ENCODE results near the gene PTPRN2. TPM values are rescaled to one million over a fixed set of nuclear protein-coding genes. Genes with fewer than 3 reads are reported as not detected.

The PTPRN2 gene
- total RNA-seq, 1 donor from 2014 or later, result 32.2 TPM

DNA sequence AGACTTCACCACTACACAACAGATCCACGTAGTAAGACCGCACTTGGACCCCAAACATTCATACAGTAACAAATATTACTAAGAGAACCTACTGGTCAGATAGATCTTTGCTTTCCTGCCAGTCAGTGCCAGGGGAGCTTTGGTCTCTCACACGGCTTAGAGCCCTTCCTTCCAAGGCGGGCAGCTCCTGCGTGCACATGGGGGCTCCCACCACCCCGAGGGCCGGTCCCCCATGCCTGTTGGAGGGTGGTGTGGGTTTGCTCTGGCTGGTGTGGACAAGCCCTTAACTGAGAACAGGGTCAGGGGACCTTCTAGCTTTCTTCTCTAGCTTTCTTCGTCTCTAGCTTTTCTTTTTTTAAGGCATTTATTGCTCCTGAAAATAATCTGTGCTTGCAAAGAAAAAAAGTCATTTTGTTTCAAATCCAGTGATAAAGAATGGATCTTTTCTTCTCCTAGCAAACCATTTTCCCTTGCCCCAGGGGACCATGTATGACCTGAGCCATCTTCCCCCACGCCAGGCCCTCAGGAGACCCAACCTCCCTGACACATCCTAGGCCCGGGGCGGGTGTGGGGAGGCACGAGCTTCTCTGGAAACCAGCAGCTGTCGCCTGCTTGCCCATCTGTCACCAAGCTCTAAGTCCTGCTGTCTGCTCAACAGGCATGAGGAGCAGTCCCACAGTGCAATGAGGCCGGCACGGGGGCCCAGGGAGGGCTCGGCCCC is 591.1 kb downstream of the PTPRN2 start:
- no peak overlapping the region for H3K27ac Mint-ChIP-seq (ENCODE audit: unreplicated experiment)
- DNase-seq (ENCODE audit: low read depth, low spot score), result peak; percentile 26
- no peaks in the 10 kb centered on the region for H3K9me3 Mint-ChIP-seq
- H3K4me1 Mint-ChIP-seq, result peaks cover 15% of the 10 kb centered on the region
- no peaks in the 10 kb centered on the region for H3K36me3 Mint-ChIP-seq (ENCODE audit: low read depth)
- no peak overlapping the region for H3K4me3 Mint-ChIP-seq
- H3K27me3 Mint-ChIP-seq (ENCODE audit: low read depth), result no peaks in the 10 kb centered on the region
- TF ChIP-seq, protein P1, sequence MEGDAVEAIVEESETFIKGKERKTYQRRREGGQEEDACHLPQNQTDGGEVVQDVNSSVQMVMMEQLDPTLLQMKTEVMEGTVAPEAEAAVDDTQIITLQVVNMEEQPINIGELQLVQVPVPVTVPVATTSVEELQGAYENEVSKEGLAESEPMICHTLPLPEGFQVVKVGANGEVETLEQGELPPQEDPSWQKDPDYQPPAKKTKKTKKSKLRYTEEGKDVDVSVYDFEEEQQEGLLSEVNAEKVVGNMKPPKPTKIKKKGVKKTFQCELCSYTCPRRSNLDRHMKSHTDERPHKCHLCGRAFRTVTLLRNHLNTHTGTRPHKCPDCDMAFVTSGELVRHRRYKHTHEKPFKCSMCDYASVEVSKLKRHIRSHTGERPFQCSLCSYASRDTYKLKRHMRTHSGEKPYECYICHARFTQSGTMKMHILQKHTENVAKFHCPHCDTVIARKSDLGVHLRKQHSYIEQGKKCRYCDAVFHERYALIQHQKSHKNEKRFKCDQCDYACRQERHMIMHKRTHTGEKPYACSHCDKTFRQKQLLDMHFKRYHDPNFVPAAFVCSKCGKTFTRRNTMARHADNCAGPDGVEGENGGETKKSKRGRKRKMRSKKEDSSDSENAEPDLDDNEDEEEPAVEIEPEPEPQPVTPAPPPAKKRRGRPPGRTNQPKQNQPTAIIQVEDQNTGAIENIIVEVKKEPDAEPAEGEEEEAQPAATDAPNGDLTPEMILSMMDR (conservative IDR thresholded peaks at IDR 0.05), result no peak

DNA sequence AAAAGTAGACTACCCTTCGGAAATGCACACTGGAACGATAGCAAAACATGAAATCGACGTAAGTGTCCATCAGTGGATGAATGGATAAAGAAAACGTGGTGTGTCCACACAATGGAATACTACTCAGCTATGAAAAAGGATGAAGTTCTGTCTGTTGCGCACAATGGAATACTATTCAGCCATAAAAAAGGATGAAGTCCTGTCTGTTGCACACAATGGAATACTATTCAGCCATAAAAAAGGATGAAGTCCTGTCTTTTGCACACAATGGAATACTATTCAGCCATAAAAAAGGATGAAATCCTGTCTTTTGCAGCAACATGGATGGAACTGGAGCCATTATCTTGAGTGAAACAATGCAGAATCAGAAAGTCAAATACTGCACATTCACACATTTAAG is 591.8 kb downstream of the PTPRN2 start:
- Mint-ChIP-seq H3K27ac (ENCODE audit: unreplicated experiment) (no peak overlapping the region), H3K27me3 (ENCODE audit: low read depth) (no peaks in the 10 kb centered on the region), H3K36me3 (ENCODE audit: low read depth) (no peaks in the 10 kb centered on the region), H3K4me3 (no peak overlapping the region), H3K4me1 (peaks cover 15% of the 10 kb centered on the region), H3K9me3 (no peaks in the 10 kb centered on the region)
- TF ChIP-seq, protein P1 (conservative IDR thresholded peaks at IDR 0.05), result no peak
- no peak for DNase-seq (ENCODE audit: low read depth, low spot score)

DNA sequence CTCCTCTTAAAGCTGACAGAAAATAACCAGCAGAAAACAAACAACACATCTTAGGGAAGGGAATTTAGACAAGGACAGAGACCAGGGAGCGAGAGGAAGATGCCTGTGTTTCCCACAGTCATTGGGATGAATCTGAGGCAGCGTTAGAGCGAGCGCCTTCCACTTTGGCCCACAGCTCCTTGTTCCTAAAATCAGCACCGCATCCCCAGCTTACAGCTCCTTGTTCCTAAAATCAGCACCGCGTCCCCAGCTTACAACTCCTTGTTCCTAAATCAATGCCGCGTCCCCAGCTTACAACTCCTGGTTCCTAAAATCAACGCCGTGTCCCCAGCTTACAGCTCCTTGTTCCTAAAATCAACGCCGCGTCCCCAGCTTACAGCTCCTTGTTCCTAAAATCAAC is 593.3 kb downstream of the PTPRN2 start:
- Mint-ChIP-seq H3K9me3 (no peaks in the 10 kb centered on the region), H3K27me3 (ENCODE audit: low read depth) (no peaks in the 10 kb centered on the region), H3K36me3 (ENCODE audit: low read depth) (no peaks in the 10 kb centered on the region), H3K4me1 (peaks cover 19% of the 10 kb centered on the region), H3K27ac (ENCODE audit: unreplicated experiment) (no peak overlapping the region), H3K4me3 (no peak overlapping the region)
- TF ChIP-seq, protein P1 (conservative IDR thresholded peaks at IDR 0.05), result no peak
- no peak for DNase-seq (ENCODE audit: low read depth, low spot score)

DNA sequence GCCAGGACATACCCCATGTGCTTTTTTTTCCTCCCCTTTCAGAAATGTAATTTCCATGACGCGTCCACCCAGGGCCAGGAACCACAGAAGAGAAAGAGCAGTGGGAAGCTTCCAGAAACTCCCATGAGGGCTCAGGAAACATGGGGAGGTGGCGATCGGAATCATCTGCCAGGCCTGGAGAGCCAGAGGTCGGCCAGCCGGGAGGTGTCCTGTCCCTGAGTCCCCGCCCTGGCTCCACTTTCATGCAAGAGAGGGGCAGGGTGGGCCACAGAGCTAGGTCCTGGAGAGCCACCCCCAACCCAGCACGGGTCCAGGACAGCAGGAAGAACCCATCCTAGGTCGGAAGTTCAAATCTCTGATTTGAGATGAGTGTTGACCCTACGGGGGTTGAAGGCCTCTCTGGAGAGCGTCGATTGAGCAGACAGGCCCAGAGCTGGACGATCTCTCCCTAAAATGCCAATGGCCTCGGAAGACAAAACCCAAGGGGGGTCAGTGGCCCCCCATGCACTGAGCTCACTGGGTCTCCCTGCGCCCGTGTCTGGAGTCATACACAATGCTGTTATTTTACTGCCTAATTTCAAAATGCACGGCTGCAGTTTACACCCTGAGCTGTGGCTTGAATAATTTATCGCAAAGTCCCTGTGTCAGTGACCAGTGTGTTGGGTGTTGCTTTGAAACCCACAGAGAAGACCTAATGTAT is 594.1 kb downstream of the PTPRN2 start:
- TF ChIP-seq, protein P1 (conservative IDR thresholded peaks at IDR 0.05), result no peak
- no peaks in the 10 kb centered on the region for H3K36me3 Mint-ChIP-seq (ENCODE audit: low read depth)
- H3K4me3 Mint-ChIP-seq, result no peak overlapping the region
- H3K27me3 Mint-ChIP-seq (ENCODE audit: low read depth), result no peaks in the 10 kb centered on the region
- no peak for DNase-seq (ENCODE audit: low read depth, low spot score)
- H3K9me3 Mint-ChIP-seq, result no peaks in the 10 kb centered on the region
- H3K27ac Mint-ChIP-seq (ENCODE audit: unreplicated experiment), result no peak overlapping the region
- peaks cover 15% of the 10 kb centered on the region for H3K4me1 Mint-ChIP-seq

DNA sequence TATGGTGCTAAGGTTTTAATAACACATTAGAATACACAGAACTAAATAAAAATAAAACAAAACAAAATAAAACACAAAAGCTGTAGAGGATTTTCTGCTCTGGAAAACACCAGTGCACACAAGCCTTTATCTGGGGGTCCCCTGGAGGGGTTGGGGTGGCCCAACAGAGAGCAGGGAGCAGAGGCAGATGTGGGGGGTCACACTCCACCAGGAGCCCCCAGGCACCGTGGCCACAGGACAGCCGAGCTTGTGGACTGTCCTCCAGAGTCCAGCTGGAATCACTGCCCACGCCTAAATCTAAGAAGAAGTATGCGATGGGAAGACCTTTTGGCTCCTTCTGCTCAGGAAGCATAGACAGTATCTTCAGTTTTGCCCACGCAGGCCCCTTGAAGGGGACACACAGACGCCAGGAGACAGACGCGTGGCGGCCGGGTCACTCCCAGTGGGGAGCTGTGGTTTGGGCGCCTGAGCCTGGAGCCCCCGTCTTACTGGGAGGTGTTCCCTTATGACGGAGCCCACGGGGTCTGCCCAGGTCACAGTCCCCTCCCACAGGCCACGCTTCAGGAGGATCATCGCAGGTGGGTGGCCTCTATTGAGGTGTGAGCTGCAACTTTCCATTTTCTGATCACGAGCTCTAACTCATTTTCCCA is 595.0 kb downstream of the PTPRN2 start:
- Mint-ChIP-seq H3K4me3 (no peak overlapping the region), H3K9me3 (no peaks in the 10 kb centered on the region), H3K36me3 (ENCODE audit: low read depth) (no peaks in the 10 kb centered on the region), H3K4me1 (peaks cover 22% of the 10 kb centered on the region), H3K27me3 (ENCODE audit: low read depth) (no peaks in the 10 kb centered on the region), H3K27ac (ENCODE audit: unreplicated experiment) (peak overlapping the region; percentile 78)
- TF ChIP-seq, protein P1 (conservative IDR thresholded peaks at IDR 0.05), result no peak
- DNase-seq (ENCODE audit: low read depth, low spot score), result no peak
